GM23338 (cell line): ENCODE data around the gene FCN2. TPM values are rescaled to one million over a fixed set of nuclear protein-coding genes. Genes with fewer than 3 reads are reported as not detected.

Experiments used
- ATAC-seq: fragments of 200-7000 bp; cut with Tn5 transposase; 3 replicates; pipeline ENCODE4 v1.9.1; 2020
- DNase-seq: peaks from one replicate; pipeline ENCODE4 v3.0.0-alpha.2; 2015; ENCODE audit warnings: low spot score
- H2AFZ ChIP-seq: fragments of 200-600 bp; sonication (generic); 2 replicates; pipeline ENCODE4 v1.8.0; 2016; ENCODE audit warnings: antibody characterized with exemption, mild to moderate bottlenecking, moderate library complexity
- H3F3A ChIP-seq: fragments of 200-600 bp; sonication (generic); replicated peaks from 2 replicates; pipeline ENCODE4 v1.8.0; 2017; ENCODE audit warnings: antibody characterized with exemption, mixed run types, low read depth
- H3K27ac ChIP-seq: fragments of 200-600 bp; sonication (generic); 2 replicates; pipeline ENCODE4 v1.6.1; 2016; ENCODE audit warnings: low read depth
- H3K27me3 ChIP-seq: fragments of 200-600 bp; sonication (generic); 2 replicates; pipeline ENCODE4 v1.8.0; 2016; ENCODE audit warnings: mild to moderate bottlenecking, mixed run types, moderate library complexity; ENCODE audit not compliant: insufficient read depth
- H3K36me3 ChIP-seq: fragments of 200-600 bp; sonication (generic); 2 replicates; pipeline ENCODE4 v1.8.0; 2016; ENCODE audit warnings: mild to moderate bottlenecking; ENCODE audit not compliant: insufficient read depth
- H3K4me1 ChIP-seq: fragments of 200-600 bp; sonication (generic); 2 replicates; pipeline ENCODE4 v1.8.0; 2016; ENCODE audit warnings: mild to moderate bottlenecking, moderate library complexity; ENCODE audit not compliant: insufficient read depth
- H3K4me2 ChIP-seq: fragments of 200-600 bp; sonication (generic); 2 replicates; pipeline ENCODE4 v1.7.1; 2017; ENCODE audit warnings: mixed run types
- H3K4me3 ChIP-seq: fragments of 200-600 bp; sonication (generic); 2 replicates; pipeline ENCODE4 v1.6.1; 2016; ENCODE audit warnings: mixed run types
- H3K79me2 ChIP-seq: fragments of 200-600 bp; sonication (generic); replicated peaks from 2 replicates; pipeline ENCODE4 v1.8.0; 2017; ENCODE audit warnings: mild to moderate bottlenecking; ENCODE audit not compliant: insufficient read depth
- H3K9me2 ChIP-seq: fragments of 200-600 bp; sonication (generic); 2 replicates; pipeline ENCODE4 v1.8.0; 2017; ENCODE audit not compliant: insufficient read depth
- H4K20me1 ChIP-seq: fragments of 200-600 bp; sonication (generic); replicated peaks from 2 replicates; pipeline ENCODE4 v1.8.0; 2017; ENCODE audit warnings: mild to moderate bottlenecking; ENCODE audit not compliant: insufficient read depth
- H3K27ac Mint-ChIP-seq: 2 replicates; pipeline ENCODE4 v1.8.0; 2020; ENCODE audit warnings: inconsistent platforms, mild to moderate bottlenecking, moderate library complexity, mixed read lengths
- H3K27me3 Mint-ChIP-seq: 3 replicates; pipeline ENCODE4 v1.8.0; 2022; ENCODE audit warnings: low read depth, mild to moderate bottlenecking, moderate library complexity, mixed read lengths, inconsistent platforms; ENCODE audit not compliant: insufficient read depth, poor library complexity
- H3K36me3 Mint-ChIP-seq: 3 replicates; pipeline ENCODE4 v1.8.0; 2021; ENCODE audit warnings: low read depth, mild to moderate bottlenecking, inconsistent platforms, moderate library complexity, mixed read lengths
- H3K4me1 Mint-ChIP-seq: 3 replicates; pipeline ENCODE4 v1.8.0; 2020; ENCODE audit warnings: mild to moderate bottlenecking, inconsistent platforms, mixed read lengths
- H3K4me3 Mint-ChIP-seq: 3 replicates; pipeline ENCODE4 v1.8.0; 2021; ENCODE audit warnings: moderate library complexity, mild to moderate bottlenecking, inconsistent platforms, mixed read lengths
- H3K9me3 Mint-ChIP-seq: 3 replicates; pipeline ENCODE4 v1.8.0; 2020; ENCODE audit warnings: moderate library complexity, mild to moderate bottlenecking, inconsistent platforms, mixed read lengths
- CREB1 ChIP-seq: fragments of 250-450 bp; sonication (Bioruptor Pico); IDR thresholded peaks from 2 replicates; pipeline ENCODE4 v1.5.0; 2020; ENCODE audit warnings: low read depth, mild to moderate bottlenecking, moderate library complexity
- CTCF ChIP-seq, 2 experiments: fragments of 200-600 bp in 1 of 2; sonication (generic) in 1 of 2; conservative IDR thresholded peaks; 2 replicates each; pipeline versions ENCODE4 v1.5.1 to v1.6.1; 2016 to 2017; ENCODE audit warnings: antibody characterized with exemption in 2 of 2, low read depth in 2 of 2, mild to moderate bottlenecking in 2 of 2, moderate library complexity in 1 of 2
- EZH2 ChIP-seq: fragments of 200-600 bp; sonication (generic); IDR thresholded peaks from one replicate; pipeline ENCODE4 v1.8.0; 2017; ENCODE audit warnings: antibody characterized with exemption, mild to moderate bottlenecking, low read depth; ENCODE audit not compliant: unreplicated experiment
- EZH2phosphoT487 ChIP-seq: fragments of 200-600 bp; sonication (generic); IDR thresholded peaks from one replicate; pipeline ENCODE4 v1.8.1; 2018; ENCODE audit warnings: antibody characterized with exemption; ENCODE audit not compliant: unreplicated experiment
- POLR2AphosphoS5 ChIP-seq: IDR thresholded peaks from 2 replicates; pipeline ENCODE4 v1.6.1; 2016; ENCODE audit warnings: antibody characterized with exemption, low read depth
- REST ChIP-seq: IDR thresholded peaks from one replicate; pipeline ENCODE4 v1.6.1; 2018; ENCODE audit warnings: antibody characterized with exemption; ENCODE audit not compliant: unreplicated experiment
- STAT1 ChIP-seq: IDR thresholded peaks from one replicate; pipeline ENCODE4 v1.6.1; 2016; ENCODE audit warnings: antibody characterized with exemption; ENCODE audit not compliant: unreplicated experiment
- ZNF114 ChIP-seq: fragments of 250-450 bp; sonication (Bioruptor Pico); IDR thresholded peaks from 2 replicates; pipeline ENCODE4 v1.5.0; 2020; ENCODE audit warnings: mild to moderate bottlenecking, moderate library complexity
- ZNF331 ChIP-seq: fragments of 250-450 bp; sonication (Bioruptor Pico); IDR thresholded peaks from 2 replicates; pipeline ENCODE4 v1.5.0; 2020; ENCODE audit warnings: low read depth, mild to moderate bottlenecking, moderate library complexity
- ZNF462 ChIP-seq: fragments of 250-450 bp; sonication (Bioruptor Pico); IDR thresholded peaks from 2 replicates; pipeline ENCODE4 v1.5.0; 2020; ENCODE audit warnings: mild to moderate bottlenecking, moderate library complexity
- polyA plus RNA-seq: library from polyadenylated mRNA; unstranded; fragments of >200 nt; fragmentation: Nextera tagmentation; extraction: Ambion mirVana; gene quantifications from 2 replicates; pipeline ENCODE4 v1.2.1, GENCODE V29; 2016
- total RNA-seq: library from RNA; depleted of rRNA; stranded (reverse); fragments of >200 nt; shearing (Covaris generic); gene quantifications from 2 replicates; pipeline ENCODE4 v1.2.3, GENCODE V29; 2014

The FCN2 gene
- total and polyA plus RNA-seq, 2 experiments from 2014 or later: not detected

- no peak for TF ChIP-seq REST
Observed at GRCh38 chr9:134853893-134854292, 26.7 kb upstream of the FCN2 start (continued).

GRCh38 chr9:134854541-134854981 lies 26.0 kb upstream of the FCN2 start:
- Mint-ChIP-seq H3K36me3 (peaks cover 3% of the 10 kb centered on the region; the same call in 1 of the 3 replicates), H3K9me3 (peaks cover 6% of the 10 kb centered on the region), H3K4me1 (no peaks in the 10 kb centered on the region), H3K27ac (no peak overlapping the region), H3K4me3 (no peak overlapping the region), H3K27me3 (peaks cover 7% of the 10 kb centered on the region)
- Histone ChIP-seq H3F3A (no peaks in the 10 kb centered on the region), H3K4me3 (no peak overlapping the region), H3K4me2 (no peak overlapping the region), H3K4me1 (no peaks in the 10 kb centered on the region), H2AFZ (no peak overlapping the region), H3K27ac (no peak overlapping the region), H3K36me3 (no peaks in the 10 kb centered on the region), H3K27me3 (no peaks in the 10 kb centered on the region), H3K79me2 (no peaks in the 10 kb centered on the region), H3K9me2 (0 out of 2 replicates have a peak, but pooled peaks cover 3% of the 10 kb centered on the region), H4K20me1 (no peaks in the 10 kb centered on the region)
- ATAC-seq: no peak
- DNase-seq: no peak
- no peak for TF ChIP-seq EZH2
- no peak for TF ChIP-seq ZNF114 (CRISPR knock-in tag)
- no peak for TF ChIP-seq ZNF462 (CRISPR knock-in tag)
- TF ChIP-seq CTCF (conservative IDR thresholded peaks at IDR 0.05; ENCODE audit: low read depth in 2 of 2): no peak
- no peak for TF ChIP-seq EZH2phosphoT487
- no peak for TF ChIP-seq STAT1
- TF ChIP-seq CREB1 (CRISPR knock-in tag): no peak
- no peak for TF ChIP-seq ZNF331 (CRISPR knock-in tag)
- TF ChIP-seq REST: no peak
- no peak for TF ChIP-seq POLR2AphosphoS5
